Activated CD8-positive, alpha-beta memory T cell treated with anti-CD3 and anti-CD28 coated beads for 1 hour (primary cell): ENCODE measurements around the gene TAS2R8.
"Not testable (repeated sequence)": the region's sequence is repeated elsewhere in the genome, so short reads cannot be mapped to it uniquely, and the experiment has no call there.

Source experiments
- DNase-seq, 2 donors: peaks; one replicate each; pipeline ENCODE4 v3.0.0-alpha.2; 2020; ENCODE audit warnings: low read depth in 1 of 2; ENCODE audit errors: extremely low read depth in 1 of 2

The TAS2R8 gene

DNA sequence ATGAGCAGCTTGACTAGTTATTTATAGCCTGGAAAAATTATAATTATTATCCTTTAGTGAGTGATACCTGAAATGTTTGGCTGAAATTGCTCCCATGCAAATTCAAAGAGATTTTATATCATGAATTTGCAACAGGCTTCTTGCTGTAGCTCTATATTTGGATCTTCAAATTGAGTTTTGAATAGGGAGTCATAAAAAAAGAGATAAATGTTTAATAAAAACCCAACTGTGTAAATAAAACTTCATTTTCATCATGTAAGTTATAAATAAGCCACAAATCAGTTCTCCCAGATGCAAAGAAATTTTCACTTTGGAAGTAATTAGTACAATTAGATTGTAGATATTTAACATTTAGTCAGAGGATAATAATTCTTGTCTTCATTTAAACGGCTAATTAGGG lies at the start of gene TAS2R8:
TAS2R8 (minus strand) TSS at position 101 of the 400 bp plus-strand sequence. CDS start 306 bp downstream, outside the sequence.
- no peak for DNase-seq

GRCh38 chr12:10855807-10856206 lies 48.7 kb upstream of the TAS2R8 start:
- DNase-seq: no peak

GRCh38 chr12:10853776-10854175 lies 46.7 kb upstream of the TAS2R8 start:
- no peak for DNase-seq

GRCh38 chr12:10851243-10851858 lies 44.3 kb upstream of the TAS2R8 start:
- DNase-seq: no peak

DNA sequence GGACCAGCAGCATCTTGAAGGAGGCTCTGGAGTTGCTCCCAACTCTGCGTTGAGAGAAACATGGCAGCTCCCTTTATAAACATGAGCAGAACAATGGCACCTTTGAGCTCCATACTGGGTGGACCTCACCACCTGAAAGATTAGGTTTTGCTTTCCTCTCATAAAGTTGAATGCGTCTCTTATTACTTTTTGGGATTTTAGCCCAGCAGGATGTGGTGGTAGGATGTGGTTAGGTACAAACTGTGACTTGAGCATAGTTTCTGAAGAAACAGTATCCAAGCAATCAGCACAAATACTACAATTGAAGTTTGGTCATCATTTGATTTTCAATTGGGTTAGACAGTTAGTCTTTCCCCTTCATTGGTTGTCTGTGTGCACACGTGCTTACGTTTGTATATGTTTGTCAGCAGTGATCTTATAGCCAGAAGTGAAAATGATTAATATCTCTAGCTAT lies 42.4 kb upstream of the TAS2R8 start, which contains the start of gene PRR4:
PRR4 (minus strand) TSS at position 51 of the 454 bp plus-strand sequence; CDS start at position 13, 38 bp downstream.
- no peak for DNase-seq

DNA sequence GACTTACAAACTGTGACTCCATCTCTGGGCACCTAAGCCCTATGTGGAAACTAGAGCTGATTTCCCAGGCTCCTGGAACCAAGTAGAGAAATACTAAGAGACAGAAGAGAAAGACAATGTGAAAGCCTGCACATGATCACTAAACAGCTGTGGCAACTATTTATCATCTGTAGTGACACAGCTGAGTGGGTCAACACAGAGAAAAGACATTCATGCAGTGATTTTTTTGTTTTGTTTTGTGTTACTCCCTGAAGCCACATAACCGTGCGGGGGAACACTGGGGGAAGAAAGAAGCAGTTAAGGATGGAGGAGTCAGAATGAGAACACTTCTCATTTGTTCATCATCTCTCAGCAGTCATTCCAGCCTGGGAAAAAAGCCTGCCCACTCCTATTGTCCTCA lies 40.7 kb upstream of the TAS2R8 start:
- DNase-seq: no peak

GRCh38 chr12:10842862-10843261 lies 35.8 kb upstream of the TAS2R8 start:
- no peak for DNase-seq

GRCh38 chr12:10838461-10838860 lies 31.4 kb upstream of the TAS2R8 start:
- DNase-seq: no peak

GRCh38 chr12:10829994-10830393 lies 22.9 kb upstream of the TAS2R8 start:
- no peak for DNase-seq

DNA sequence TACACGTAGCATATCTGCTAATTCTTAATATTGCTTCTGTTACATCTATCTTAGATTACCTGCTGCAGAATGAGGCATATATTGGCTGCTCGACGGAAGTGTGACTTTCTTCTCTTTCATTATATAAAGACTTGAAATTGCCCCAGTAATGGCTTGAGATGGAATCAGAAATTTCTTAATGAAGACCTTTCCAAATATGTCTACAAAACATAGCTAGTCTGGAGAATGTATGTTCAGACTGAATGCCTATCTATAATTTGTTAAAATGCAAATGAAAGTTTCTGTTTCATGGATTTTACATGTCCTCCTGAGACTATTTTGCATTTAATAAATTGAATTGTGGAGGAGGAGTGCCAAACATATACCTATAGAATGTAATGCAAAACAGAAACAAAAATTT lies 19.2 kb upstream of the TAS2R8 start, which contains the start of gene TAS2R10:
TAS2R10 (minus strand) TSS at position 101 of the 400 bp plus-strand sequence; CDS start at position 12, 89 bp downstream.
- no peak for DNase-seq

GRCh38 chr12:10824957-10825356 lies 17.9 kb upstream of the TAS2R8 start:
- no peak for DNase-seq

- DNase-seq: no peak
These were observed 4.9 kb upstream of the TAS2R8 start for GRCh38 chr12:10811883-10812536.

DNA sequence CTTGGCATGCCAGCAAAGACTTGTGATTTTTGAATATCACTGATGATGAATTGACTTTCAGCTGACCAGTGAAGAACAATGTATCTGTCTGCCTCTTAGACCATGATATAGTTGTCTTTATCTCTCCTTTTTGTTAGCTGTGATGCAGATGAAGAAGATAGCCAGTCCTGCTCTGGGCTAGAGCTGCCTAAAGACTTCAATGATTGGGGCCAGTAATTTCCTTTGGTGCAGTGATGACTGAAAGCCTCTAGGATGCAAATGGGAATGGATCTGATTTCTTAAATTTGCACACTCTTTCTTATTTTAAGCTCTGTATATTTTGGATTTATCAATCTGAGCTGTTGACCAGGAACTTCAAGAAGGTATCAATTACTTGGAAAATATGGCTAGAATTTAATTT lies 3.0 kb upstream of the TAS2R8 start, which contains the start of gene TAS2R9:
TAS2R9 (minus strand) TSS at position 101 of the 400 bp plus-strand sequence; CDS start at position 8, 93 bp downstream.
- DNase-seq: no peak

DNA sequence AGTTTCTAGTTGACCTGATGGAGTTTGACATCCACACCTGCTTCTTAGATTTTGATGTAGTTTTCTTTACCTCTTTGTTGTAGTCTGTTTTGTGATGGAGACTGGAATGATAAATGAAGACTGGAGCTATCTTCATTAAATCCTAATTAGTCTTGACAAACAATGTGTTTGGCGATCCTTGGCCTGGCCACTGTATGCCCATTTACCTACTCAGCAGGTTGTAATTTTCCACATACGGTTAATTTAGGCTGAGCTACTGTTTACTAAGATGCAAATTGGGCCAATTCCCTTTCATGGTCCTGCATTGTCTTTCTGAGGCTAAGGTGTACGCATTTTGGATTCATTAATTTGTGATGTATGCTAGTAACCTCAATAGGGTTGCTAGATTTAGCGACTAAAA lies 4.5 kb downstream of the TAS2R8 start, which contains the start of gene TAS2R7:
TAS2R7 (minus strand) TSS at position 41 of the 400 bp plus-strand sequence. CDS start 57 bp downstream, outside the sequence.
- no peak for DNase-seq

- DNase-seq: no peak
These were observed 5.3 kb downstream of the TAS2R8 start for GRCh38 chr12:10801741-10802140.

DNA sequence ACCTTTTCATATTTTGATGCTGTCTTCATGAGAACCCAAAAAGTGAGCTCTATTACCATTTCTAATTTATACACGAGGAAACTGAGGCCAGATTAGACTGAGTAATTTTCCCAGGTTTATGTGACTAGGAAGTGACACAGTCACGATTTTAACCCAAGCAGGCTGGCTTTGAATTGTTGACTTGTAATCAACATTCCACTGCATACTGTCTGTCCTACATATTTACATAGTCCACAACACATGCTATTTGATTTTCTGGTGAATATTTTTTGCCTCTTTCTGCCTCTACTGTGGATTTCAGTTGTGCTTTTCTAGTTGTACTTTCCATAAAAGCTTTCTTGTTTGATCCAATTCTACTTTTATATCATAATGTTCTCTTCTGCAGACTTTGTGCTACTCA lies 12.9 kb downstream of the TAS2R8 start:
- DNase-seq: no peak

DNA sequence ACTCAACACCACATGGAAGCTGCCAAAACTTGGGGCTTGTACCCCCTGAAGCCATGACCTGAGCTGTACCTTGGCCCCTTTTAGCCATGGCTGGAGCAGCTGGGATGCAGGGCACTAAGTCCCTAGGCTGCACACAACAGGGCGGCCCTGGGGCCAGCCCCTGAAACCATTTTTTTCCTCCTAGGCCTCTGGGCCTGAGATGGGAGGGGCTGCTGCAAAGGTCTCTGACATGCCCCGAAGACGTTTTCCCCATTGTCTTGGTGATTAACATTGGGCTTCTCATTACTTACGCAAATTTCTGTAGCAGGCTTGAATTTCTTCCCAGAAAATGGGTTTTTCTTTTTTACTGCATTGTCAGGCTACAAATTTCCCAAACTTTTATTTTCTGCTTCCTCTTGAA lies 15.3 kb downstream of the TAS2R8 start:
- DNase-seq: not testable (repeated sequence)

DNA sequence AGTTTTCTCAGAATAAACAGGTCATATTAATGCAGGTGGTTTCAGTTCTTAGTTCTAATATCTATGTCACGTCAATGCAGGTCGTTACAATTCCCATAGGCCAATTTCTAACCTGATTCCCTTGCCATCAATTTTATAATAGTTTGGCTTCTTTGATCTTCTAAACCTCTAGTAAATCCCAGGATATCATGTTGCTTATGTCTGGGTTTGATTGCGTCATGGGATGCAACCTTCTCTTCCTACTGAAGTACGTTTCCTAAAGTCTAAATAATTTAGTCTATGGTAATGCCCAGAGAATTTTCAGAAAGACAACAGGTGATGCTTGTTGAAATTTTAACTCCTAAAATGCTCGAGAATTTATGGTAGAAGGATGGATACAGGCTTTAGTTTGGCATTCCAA lies 23.8 kb downstream of the TAS2R8 start:
- DNase-seq: no peak

- no peak for DNase-seq
These were observed 28.0 kb downstream of the TAS2R8 start for GRCh38 chr12:10779103-10779502.

- DNase-seq: no peak
These were observed 35.9 kb downstream of the TAS2R8 start for GRCh38 chr12:10771132-10771733.

- no peak for DNase-seq
These were observed 47.4 kb downstream of the TAS2R8 start for GRCh38 chr12:10759657-10760056.

- no peak for DNase-seq
These were observed 50.9 kb downstream of the TAS2R8 start for GRCh38 chr12:10756194-10756593.
